IPS-NIHi7 (cell line): ENCODE results near the gene SMIM11.
"Not testable (repeated sequence)": the region's sequence is repeated elsewhere in the genome, so short reads cannot be mapped to it uniquely, and the experiment has no call there.

ENCODE experiments used
- DNase-seq: peaks from one replicate; pipeline ENCODE4 v3.0.0; 2012; ENCODE audit warnings: mixed read lengths; ENCODE audit errors: extremely low spot score

SMIM11 gene

DNA sequence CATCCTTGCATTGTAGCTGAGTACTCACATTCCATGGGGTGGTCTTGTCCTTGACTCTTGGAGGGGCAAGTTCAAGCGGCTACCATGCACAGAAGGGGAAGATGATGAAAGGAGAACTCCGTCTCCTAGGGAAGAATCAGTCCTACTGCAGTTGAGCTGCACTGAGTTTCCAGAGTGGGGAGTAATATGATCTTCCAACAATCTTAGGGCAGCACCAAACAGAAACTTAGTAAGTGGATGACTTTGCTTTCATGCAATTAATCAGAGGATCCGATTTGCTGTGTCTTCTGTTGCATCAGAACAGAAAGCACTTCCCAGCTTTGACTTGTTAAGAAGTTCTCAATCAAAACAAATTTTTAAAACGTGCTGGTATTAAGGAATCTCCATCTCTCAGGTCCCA lies 48.5 kb downstream of the SMIM11 start, which contains the start of gene SMIM34:
TSS of gene SMIM34 (minus strand) at position 147 of the 400 bp plus-strand sequence. CDS start at position 35, 112 bp downstream.
- not testable (repeated sequence) for DNase-seq

DNA sequence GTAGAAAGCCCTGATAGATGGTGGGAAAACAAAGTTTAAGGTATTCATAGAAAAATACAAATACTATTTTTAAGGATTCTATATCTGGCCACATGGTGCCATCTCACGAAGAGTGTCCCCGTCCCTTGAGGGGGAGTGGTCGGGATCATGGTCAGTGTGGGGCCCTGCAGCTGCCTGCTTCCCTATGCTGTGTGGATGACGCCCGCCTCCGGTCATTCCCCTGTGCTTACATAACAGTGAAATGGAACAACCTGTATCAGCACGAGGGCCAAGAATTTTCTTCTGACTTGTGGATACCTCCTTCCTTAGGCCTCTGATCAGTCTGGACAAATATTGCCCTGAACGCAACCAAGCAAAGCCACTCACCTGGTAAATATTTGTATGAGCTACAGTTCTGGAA lies 52.0 kb downstream of the SMIM11 start:
- DNase-seq: not testable (repeated sequence)

DNA sequence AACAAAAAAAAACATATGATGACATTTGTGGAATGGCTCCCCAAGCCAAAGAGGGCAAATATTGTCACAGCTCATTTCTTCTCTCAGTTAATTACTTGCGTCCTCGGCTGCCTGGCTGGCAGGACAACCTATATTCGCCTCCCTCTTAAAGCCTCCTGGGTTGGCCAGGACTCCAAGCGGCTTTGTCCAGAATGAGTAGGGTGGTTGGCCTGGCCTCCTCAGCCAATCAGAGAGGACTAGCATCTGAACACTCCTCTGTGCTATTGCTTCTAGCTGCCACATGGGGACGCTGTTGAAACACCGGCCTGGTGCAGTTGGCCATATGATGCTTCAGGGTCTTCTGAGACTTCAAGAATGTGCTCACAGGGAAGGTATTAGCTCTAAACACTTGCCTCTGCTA lies 53.1 kb downstream of the SMIM11 start:
- not testable (repeated sequence) for DNase-seq

DNA sequence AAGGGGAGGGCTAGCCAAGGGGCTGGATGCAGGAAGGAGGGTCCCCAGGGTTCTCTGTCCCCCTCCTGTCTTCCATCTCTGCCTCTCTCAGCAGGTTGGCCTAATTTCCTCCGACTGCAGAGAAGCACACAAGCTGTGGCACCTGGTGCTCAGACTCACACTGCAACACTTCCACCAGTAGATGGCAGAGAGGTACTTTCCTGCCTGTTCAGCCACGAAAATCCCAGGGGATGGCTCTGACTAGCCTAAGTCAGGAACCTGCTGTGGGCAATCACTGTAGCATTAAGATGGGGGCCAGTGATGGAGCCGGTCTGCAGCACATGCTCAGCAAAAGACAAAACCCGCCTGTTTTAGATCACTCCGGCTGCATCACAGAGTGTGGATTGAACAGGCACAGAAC lies 54.4 kb downstream of the SMIM11 start:
- not testable (repeated sequence) for DNase-seq
